Body of pancreas (tissue), 4 donors: ENCODE measurements around the gene C1QTNF6. TPM values are rescaled to one million over a fixed set of nuclear protein-coding genes. Genes with fewer than 3 reads are reported as not detected.
A peak's percentile ranks its signal among the peaks of the same experiment; 100 is the strongest.

Experiments used
- ATAC-seq: fragments of 150-250 bp; one replicate; pipeline ENCODE4 v1.9.1; 2016
- DNase-seq, 4 donors: peaks; one replicate each; pipeline ENCODE4 v3.0.0-alpha.2; 2019
- H3K27ac ChIP-seq, 4 donors: fragments of 200-600 bp; sonication (generic); 1 replicate in 3 of 4; 2 replicates in 1 of 4; pipeline versions ENCODE4 v1.5.1 to v1.6.1; 2016 to 2019; ENCODE audit warnings: mild to moderate bottlenecking in 1 of 4, mixed read lengths in 1 of 4, moderate library complexity in 1 of 4
- H3K27me3 ChIP-seq, 2 donors: fragments of 200-600 bp; sonication (generic); one replicate each; pipeline ENCODE4 v1.6.0; 2016; ENCODE audit warnings: mild to moderate bottlenecking in 1 of 2
- H3K36me3 ChIP-seq, 2 donors: fragments of 200-600 bp; sonication (generic); replicated peaks in 1 of 2; 2 replicates each; pipeline ENCODE4 v1.5.1; 2016; ENCODE audit warnings: low read depth in 2 of 2; ENCODE audit not compliant: insufficient read depth in 1 of 2
- H3K4me1 ChIP-seq: fragments of 200-600 bp; sonication (generic); one replicate; pipeline ENCODE4 v1.6.0; 2016
- H3K4me3 ChIP-seq, 2 donors: fragments of 200-600 bp; sonication (generic); 1 replicate in 1 of 2; 2 replicates in 1 of 2; pipeline ENCODE4 v1.5.1; 2016 to 2019
- H3K9me3 ChIP-seq, 3 donors: fragments of 200-600 bp; sonication (generic); 1 replicate in 2 of 3; 2 replicates in 1 of 3; pipeline ENCODE4 v1.5.1; 2016
- POLR2A ChIP-seq, 3 donors: fragments of 450-650 bp; IDR thresholded peaks; one replicate each; pipeline ENCODE4 v1.6.1; 2016; ENCODE audit warnings: antibody characterized with exemption in 3 of 3, mild to moderate bottlenecking in 2 of 3
- WGBS, 2 donors: methylation state at CpG; one replicate each; pipeline ENCODE4 v1.1.5; 2017; 5-methylcytosine and 5-hydroxymethylcytosine counted together
- intact Hi-C: fragments of 100-400 bp; cut with DNase I; formaldehyde crosslinking; loops from one replicate; pipeline ENCODE4 v1.15.1; 2023
- total RNA-seq, 2 donors: library from RNA; depleted of rRNA; stranded (reverse); fragments of >200 nt; gene quantifications; one replicate each; pipeline ENCODE4 v1.1.0, GENCODE V29; 2016
- TF ChIP-seq, protein P1 (sequence below), 7 experiments: fragments of 450-650 bp in 4 of 7; fragments of 200-600 bp in 3 of 7; sonication (generic) in 3 of 7; IDR thresholded peaks; one replicate each; pipeline ENCODE4 v1.5.1; 2016 to 2019; ENCODE audit warnings: antibody characterized with exemption in 7 of 7

The C1QTNF6 gene
- total RNA-seq, 2 donors from 2014 or later = 2.0 to 4.7 TPM

DNA sequence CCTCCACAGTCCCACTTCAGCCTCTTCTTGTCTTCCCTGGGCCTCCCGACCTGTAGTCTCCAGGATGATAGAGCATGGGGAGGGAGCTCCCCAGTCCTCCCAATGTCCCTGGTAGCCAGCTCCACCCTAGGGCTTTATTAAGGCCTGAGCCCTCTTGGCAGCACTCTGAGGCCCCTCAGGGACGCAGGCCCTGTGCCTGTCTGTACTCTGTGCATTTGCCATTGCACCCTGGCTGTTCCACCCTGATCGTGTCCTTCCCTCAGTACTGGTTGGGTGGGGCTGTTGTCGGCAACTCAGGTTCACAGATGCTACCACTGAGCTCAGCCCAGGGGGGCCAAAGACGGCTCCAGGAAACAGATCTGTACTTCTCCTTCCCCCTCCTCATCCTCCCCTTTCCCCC is 17.0 kb upstream of the C1QTNF6 start:
- no peak overlapping the region for H3K27ac ChIP-seq
- DNase-seq = peak in 1 of 4 donors; percentile 8
- no peak for ATAC-seq
- H3K4me1 ChIP-seq = peaks cover under 1% of the 10 kb centered on the region
- no peak overlapping the region for H3K4me3 ChIP-seq
- 78 to 87% methylated on average over 5 of the region's 5 CpGs for WGBS, 2 donors
- intact Hi-C loops = no loop called here
- no peaks in the 10 kb centered on the region for H3K36me3 ChIP-seq
- TF ChIP-seq, protein P1, sequence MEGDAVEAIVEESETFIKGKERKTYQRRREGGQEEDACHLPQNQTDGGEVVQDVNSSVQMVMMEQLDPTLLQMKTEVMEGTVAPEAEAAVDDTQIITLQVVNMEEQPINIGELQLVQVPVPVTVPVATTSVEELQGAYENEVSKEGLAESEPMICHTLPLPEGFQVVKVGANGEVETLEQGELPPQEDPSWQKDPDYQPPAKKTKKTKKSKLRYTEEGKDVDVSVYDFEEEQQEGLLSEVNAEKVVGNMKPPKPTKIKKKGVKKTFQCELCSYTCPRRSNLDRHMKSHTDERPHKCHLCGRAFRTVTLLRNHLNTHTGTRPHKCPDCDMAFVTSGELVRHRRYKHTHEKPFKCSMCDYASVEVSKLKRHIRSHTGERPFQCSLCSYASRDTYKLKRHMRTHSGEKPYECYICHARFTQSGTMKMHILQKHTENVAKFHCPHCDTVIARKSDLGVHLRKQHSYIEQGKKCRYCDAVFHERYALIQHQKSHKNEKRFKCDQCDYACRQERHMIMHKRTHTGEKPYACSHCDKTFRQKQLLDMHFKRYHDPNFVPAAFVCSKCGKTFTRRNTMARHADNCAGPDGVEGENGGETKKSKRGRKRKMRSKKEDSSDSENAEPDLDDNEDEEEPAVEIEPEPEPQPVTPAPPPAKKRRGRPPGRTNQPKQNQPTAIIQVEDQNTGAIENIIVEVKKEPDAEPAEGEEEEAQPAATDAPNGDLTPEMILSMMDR (IDR thresholded peaks at IDR 0.05) = no peak
- no peak for TF ChIP-seq POLR2A (IDR thresholded peaks at IDR 0.05)
- H3K9me3 ChIP-seq = no peaks in the 10 kb centered on the region
- H3K27me3 ChIP-seq = no peaks in the 10 kb centered on the region

DNA sequence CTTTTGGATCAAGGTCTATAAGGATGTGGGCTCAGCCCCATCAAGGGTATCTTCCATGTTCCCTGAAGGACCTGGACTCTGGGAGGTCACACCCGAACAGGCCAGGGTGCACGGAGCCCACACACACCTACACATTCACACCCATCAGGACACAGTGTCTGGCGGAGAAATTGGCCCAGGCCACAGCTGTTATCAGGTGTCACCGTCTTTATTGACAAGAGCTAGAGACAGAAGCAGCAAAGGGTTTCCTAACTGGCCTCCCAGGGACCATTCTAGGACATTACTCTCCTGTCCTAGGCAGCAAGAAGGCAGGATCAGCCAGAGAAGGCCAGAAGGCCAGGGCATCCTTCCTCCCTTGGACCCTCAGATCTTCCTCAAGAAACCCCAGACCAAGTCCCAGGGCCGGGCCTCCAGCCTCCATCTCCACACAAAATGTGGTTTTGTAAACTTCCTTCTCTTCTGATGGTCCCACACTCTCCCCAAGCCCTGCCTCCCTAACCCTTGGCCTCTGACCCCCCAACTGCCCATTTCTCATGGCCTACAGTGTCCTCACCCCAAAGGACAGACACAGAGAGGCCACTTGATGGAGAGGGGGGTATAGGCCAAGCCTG is 16.1 kb upstream of the C1QTNF6 start:
- WGBS, 2 donors = 91 to 100% methylated on average over 1 to 5 of the region's 5 CpGs

DNA sequence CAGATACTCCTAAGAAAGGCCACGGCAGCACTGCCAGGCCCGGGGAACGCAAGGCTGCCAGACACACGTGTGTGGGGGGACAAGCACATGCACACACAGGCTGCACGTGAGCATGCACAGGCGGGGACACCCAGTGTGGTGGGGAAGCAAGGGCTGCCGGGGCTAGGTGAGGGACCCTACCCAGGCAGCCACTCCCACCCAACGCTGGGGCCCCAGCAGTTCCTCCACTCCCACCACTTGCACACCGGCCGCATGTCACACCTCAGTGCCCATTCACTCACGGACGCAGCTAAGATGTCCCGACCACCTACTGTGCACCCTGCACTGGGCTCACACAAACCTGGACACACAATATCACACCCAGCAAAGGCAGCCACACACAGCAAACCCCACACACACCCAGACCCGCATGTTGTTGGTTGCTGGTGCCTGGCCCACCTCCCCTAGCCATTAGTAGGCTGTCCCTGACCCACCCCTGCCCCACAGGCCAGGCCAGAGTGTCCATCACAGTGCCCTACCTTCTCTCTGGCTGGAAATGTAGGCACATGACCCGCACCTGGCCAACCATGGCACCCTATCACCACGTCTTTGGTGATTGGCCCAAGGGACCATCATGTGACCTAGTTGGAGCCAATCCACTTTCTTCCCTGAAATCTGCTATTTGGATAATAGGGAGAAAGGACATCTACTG is 15.5 kb upstream of the C1QTNF6 start:
- no peaks in the 10 kb centered on the region for H3K9me3 ChIP-seq
- DNase-seq = no peak
- no peak for ATAC-seq
- H3K4me1 ChIP-seq = peaks cover 6% of the 10 kb centered on the region
- no peak for TF ChIP-seq POLR2A (IDR thresholded peaks at IDR 0.05)
- TF ChIP-seq, protein P1 (IDR thresholded peaks at IDR 0.05) = no peak
- no peak overlapping the region for H3K27ac ChIP-seq
- intact Hi-C loops = loop anchor here (5.0 kb wide), 1 partner anchor 41 kb away; no protein-coding TSS in a partner anchor
- no peaks in the 10 kb centered on the region for H3K36me3 ChIP-seq
- 78 to 85% methylated on average over 10 to 16 of the region's 16 CpGs for WGBS, 2 donors
- H3K27me3 ChIP-seq = no peaks in the 10 kb centered on the region
- no peak overlapping the region for H3K4me3 ChIP-seq

More for the DNA sequence above, 16.1 kb upstream of the C1QTNF6 start:
- H3K9me3 ChIP-seq = no peaks in the 10 kb centered on the region
- H3K4me1 ChIP-seq = peaks cover 6% of the 10 kb centered on the region
- no peaks in the 10 kb centered on the region for H3K36me3 ChIP-seq
- no peaks in the 10 kb centered on the region for H3K27me3 ChIP-seq
- TF ChIP-seq, protein P1 (IDR thresholded peaks at IDR 0.05) = no peak
- TF ChIP-seq POLR2A (IDR thresholded peaks at IDR 0.05) = no peak
- intact Hi-C loops = loop anchor here (5.0 kb wide), 1 partner anchor 42 kb away; no protein-coding TSS in a partner anchor
- DNase-seq (no peak), ATAC-seq (no peak)
- H3K4me3 ChIP-seq = no peak overlapping the region
- no peak overlapping the region for H3K27ac ChIP-seq

DNA sequence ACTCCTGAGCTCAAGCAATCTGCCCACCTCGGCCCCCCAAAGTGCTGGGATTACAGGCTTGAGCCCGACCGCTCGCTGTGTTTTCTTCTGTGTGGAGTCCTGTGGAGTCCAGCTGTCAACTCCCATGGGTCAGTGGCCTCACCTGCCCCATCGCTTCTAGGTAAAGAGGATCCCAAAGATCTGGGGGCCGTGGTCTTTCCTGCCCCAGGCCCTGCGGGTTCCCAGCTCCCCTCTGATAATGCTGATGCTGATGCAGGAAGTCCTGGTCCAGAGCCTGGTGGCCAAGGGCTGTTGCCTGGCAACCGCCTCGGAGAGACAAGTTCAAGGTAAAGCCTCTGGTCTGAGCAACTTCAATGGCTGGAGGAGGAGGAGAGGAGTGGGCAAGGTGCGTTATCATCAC is 14.7 kb upstream of the C1QTNF6 start:
- intact Hi-C loops = loop anchor here (5.0 kb wide), 1 partner anchor 40 kb away; no protein-coding TSS in a partner anchor
- 77 to 81% methylated on average over 6 to 10 of the region's 10 CpGs for WGBS, 2 donors
- Histone ChIP-seq H3K36me3 (no peaks in the 10 kb centered on the region), H3K27me3 (no peaks in the 10 kb centered on the region), H3K4me1 (peaks cover 13% of the 10 kb centered on the region), H3K4me3 (no peak overlapping the region), H3K27ac (no peak overlapping the region), H3K9me3 (no peaks in the 10 kb centered on the region)
- ATAC-seq = no peak
- no peak for TF ChIP-seq POLR2A (IDR thresholded peaks at IDR 0.05)
- TF ChIP-seq, protein P1 (IDR thresholded peaks at IDR 0.05) = no peak
- no peak for DNase-seq
